HG03575 (cell line): ENCODE data around the gene SCYGR8.
"Not testable (repeated sequence)": the region's sequence is repeated elsewhere in the genome, so short reads cannot be mapped to it uniquely, and the experiment has no call there.

ENCODE experiments used
- ATAC-seq: cut with Tn5 transposase; IDR thresholded peaks from one replicate; pipeline ENCODE4 v1.9.1; 2021; ENCODE audit not compliant: unreplicated experiment, insufficient number of reproducible peaks, low FRiP score; ENCODE audit errors: extremely low read depth

The SCYGR8 gene, protein sequence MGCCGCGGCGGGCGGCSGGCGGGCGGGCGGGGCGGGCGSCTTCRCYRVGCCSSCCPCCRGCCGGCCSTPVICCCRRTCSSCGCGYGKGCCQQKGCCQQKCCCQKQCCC

DNA sequence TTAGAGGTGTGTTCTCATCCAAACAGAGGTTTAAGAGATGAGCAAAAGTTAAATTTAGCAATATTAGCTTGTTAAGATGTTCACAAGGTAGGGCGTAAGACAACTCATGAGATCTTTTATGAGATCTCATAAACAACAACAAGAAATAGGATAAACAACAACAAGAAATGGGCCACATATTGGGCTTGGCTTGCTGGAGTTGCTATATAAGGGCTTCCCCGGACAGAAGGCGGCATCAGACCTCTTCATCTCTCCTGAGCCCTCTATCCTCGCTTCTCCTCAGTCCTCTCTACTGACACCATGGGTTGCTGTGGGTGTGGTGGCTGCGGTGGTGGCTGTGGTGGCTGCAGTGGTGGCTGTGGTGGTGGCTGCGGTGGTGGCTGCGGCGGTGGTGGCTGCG, at the start of gene SCYGR8:
Gene SCYGR8, plus strand, starts transcription at position 301 of the 400 bp plus-strand sequence. Its CDS starts 0 bp downstream, at position 301.
- no peak for ATAC-seq

DNA sequence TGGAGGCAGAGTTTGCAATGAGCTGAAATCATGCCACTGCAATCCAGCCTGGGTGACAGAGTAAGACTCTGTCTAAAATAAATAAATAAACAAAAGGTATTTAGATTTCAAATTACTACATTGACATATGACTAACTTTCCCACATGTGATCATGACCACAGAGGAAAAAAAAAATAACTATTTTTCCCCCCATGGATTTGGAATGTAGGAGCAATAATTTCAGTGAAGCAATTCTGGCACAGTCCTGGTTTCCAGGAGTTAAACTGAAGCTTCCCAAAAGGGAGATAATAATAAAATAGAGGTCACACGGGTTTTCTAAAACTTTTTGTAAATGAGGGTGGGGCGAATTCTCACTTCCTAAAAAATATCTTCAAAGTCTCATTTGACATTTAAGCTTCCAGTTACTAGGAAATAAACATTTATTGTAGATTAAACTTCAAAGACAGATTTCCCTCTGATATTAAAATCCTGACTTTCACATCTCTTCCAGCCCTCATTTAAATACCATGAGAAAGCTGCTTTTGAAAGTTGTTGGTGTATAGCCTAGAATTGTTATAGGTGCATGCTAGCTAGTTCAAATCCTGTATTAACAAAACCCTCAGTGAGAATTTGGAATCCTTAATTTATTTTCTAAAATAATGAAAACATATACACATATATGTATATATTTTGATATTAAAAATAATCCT, 48.6 kb upstream of the SCYGR8 start:
- ATAC-seq: no peak

DNA sequence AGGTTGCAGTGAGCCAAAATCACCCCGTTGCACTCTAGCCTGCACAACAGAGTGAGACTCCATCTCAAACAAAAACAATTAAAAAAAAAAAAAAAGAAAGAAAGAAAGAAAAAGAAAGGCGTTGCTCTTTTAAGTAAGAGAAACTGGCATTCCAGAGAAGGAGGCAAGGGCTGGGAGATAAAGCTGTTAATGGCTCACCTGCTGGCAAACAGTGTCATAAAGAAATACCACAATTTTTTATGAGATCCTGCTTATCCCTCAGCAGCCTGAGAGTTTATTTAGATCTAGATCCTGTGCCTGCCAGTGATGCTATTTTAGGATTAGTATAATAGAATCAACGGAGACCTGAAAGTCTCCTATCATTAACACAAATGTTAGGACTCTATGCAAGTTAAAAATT, 44.1 kb upstream of the SCYGR8 start:
- ATAC-seq: no peak

DNA sequence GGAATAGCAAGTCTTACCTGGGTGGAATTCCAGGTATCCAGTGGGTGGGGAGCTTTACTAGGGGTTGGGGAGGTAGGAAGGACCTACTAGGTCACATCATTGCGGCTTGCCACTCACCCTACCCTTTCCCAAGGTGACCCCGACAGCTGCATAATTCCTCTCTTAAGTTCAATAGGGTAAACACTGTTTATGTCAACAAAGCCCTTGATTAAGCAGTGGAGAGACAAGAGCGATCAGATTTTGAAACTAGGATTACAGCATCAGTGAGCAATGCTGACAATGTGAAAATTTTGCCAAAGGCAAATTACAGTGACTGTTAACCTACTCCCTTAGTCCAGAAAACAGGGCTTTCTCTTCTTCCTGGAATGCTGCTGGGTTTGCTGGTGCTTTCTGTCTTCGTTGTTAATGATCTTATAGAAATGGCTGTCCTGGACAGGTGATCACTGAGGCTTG, 42.4 kb upstream of the SCYGR8 start:
- no peak for ATAC-seq

DNA sequence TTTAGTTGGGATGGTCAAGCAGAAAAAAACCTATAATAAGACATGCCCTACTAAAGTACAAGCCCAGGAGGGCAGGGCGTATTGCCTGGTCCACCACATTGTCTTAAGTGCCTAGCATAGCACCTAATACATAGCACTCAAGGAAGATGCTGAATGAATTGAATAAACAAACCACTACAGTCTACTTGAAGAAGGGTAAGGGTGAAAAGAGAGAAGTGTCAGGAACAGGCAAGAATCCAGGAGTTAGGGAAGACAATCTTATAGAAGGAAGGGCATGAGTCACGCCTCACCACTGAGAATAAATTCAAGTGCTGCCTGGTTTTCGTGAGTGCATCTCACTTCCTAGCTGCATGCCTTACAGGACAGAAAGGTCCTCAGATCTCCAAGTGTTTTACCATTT, 41.7 kb upstream of the SCYGR8 start:
- ATAC-seq: no peak

DNA sequence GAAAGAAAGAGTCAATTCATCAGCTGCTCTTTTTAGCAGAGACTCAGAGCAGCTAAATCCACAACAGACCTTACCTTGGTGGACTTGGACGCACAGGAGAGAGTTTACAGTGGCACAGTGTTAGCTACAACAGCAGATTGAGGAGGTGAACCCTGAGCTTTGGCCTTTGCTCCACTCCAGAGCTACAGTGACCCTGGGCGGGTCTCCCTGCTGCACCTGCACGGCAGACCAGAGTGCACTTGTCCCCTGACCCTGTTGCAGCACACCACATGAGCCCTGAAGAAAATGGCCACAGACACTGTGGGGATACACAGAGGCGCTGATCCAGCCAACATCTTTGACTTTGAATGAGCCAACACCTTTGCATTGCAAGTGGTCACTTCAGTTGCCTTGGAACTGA, 38.8 kb upstream of the SCYGR8 start:
- no peak for ATAC-seq

DNA sequence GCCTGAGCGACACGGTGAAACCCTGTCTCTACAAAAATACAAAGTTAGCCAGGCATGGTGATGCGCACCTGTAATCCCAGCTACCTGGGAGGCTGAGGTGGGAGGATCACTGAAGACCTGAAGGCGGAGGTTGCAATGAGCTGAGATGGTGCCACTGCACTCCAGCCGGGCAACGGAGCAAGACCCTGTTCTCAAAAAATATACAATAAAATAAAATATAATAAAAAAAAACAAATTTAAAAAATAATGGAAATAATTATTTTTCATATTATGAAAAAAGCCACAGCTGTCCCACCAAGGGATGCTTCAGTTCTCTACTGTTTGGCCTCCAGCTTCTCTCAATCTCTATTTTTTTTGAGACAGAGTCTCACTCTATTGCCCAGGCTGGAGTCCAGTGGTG, 38.3 kb upstream of the SCYGR8 start:
- ATAC-seq: no peak

DNA sequence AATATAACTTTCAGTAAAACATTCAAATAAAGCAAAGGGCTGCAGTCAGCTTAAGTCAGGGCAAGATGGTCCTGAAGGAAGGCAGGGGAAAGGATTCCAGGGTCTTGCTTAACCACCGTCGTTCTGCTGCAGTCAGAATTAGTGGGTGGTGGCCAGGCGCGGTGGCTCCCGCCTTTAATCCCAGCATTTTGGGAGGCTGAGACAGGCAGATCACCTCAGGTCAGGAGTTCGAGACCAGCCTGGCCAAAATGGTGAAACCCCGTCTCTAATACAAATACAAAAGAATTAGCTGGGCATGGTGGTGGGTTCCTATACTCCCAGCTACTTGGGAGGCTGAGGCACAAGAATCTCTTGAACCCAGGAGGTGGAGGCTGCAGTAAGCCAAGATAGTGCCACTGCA, 34.7 kb upstream of the SCYGR8 start:
- ATAC-seq: no peak

DNA sequence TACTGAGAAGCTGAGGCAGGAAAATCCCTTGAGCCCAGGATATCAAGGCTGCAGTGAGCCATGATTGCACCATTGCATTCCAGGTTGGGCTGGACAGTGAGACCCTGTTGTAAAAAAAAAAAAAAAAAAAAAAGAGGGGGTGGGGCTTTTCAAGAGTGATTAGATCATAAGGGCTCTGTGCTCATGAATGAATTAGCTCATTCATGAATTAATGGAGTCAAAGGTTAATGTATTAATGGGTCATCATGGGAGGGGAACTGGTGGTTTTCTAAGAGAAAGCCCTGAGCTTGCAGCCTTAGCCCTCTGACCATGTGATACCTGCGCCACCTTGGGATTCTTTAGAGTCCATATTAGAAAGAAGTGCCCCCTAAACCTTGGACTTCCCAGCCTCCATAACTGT, 32.4 kb upstream of the SCYGR8 start:
- no peak for ATAC-seq

DNA sequence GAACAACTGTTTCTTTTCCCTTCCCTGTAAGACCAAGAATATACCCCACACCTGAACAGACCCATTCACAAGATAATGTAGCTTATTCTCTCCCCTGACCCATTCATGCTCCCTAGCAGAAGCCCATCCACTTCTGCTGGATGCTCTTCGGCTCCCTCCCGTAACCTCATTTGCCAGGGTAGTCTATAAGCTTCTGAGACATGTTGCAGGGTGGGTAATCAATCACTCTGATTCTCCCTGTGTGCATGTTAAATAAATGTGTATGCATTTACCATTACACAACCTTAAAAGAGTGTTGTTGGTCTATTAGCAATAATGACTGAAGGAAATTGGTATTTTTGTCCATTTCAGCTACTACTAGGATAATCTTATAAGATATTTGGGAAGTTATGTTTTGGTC, 29.2 kb upstream of the SCYGR8 start:
- ATAC-seq: no peak

DNA sequence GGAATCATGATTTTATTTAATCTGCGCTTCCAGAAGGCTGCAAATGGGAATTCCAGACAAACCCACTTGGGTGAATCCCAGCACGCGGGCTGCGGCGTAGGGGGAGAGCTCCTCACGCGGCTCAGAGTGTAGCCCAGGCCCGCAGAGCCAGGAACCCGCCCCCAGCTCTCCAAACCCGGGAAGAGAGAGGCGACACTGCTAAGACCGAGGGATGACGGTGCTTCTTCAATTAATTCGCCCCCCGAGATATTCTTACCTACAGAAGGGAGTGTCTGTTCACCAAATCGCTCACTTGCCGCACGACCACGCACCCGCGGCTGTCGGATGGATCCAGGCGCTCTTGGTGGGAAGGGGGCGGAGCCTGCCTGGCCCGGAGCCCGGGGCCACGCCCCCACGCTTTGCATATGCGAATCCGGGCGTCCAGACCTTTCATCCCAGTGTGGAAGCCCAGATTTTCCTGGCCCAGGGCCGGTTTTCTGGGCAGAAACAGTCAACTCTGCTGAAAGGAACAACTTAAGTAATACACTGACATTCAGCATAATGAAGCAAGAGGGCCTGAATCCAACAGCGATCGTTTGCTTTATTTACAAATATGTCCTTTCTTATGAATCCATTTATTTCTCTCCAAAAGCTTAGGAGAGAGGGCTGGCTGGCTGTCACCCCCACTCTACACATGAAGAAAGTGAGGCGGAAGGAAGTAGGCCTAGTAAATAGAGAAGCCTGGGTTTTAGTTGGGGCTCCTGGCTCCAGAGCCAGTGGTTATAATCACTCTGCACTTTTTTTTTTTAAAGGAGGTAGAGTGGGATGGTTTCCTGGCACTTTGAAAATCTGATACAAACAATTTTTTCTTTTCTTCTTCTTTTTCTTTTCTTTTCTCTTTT, 27.8 kb upstream of the SCYGR8 start, which contains the start of gene SLC19A3:
Gene SLC19A3, minus strand, starts transcription at position 342 of the 881 bp plus-strand sequence. CDS start 15,710 bp downstream, outside the sequence.
- no peak for ATAC-seq

DNA sequence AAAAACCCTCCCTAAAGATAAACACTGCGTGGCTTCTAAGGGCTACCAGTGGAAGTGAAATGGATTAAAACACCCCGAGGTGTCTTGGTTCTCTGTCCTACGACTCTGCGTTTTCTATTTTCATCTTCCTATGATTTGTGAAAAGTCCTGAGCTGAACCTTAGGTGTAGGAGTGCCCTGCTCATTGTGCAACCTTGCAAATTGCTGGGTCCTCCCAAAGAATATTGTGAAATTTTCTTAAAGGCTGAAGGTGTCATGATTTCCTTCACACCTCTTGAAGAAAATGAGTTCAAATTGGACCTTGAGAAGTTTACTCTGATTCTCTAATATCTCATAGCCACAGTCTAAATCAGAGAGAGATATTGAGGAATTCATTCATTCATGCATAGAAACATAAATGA, 26.1 kb upstream of the SCYGR8 start:
- no peak for ATAC-seq

DNA sequence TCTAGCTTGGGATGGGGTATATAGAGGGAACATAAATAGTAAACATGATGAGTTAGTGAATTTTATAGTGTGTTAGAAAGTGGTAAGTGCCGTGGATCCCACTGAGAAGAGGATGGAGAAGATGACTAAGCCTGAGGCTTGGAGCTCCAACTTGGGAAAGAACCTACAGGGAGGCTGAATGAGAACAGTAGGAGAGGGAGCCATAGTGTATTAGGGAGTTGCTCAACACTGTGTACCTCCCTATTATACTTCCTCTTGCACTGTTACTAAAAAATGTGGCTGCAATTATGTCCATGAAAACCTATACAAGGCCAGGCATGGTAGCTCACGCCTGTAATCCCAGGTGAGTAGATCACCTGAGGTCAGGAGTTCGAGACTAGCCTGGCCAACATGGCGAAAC, 25.0 kb upstream of the SCYGR8 start:
- no peak for ATAC-seq

DNA sequence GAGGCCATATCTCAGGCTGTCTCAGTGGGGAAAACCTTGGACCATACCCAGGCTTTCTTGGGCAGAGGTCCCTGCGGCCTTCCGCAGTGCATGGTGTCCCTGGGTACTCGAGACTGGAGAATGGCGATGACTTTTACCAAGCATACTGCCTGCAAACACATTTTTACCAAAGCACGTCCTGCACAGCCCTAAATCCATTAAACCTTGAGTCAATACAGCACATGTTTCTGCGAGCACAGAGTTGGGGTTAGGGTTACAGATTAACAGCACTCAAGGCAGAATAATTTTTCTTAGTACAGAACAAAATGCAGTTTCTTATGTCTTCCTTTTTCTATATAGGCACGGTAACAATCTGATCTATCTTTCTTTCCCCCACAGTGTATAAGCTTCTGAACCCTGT, 22.9 kb upstream of the SCYGR8 start:
- ATAC-seq: not testable (repeated sequence)

DNA sequence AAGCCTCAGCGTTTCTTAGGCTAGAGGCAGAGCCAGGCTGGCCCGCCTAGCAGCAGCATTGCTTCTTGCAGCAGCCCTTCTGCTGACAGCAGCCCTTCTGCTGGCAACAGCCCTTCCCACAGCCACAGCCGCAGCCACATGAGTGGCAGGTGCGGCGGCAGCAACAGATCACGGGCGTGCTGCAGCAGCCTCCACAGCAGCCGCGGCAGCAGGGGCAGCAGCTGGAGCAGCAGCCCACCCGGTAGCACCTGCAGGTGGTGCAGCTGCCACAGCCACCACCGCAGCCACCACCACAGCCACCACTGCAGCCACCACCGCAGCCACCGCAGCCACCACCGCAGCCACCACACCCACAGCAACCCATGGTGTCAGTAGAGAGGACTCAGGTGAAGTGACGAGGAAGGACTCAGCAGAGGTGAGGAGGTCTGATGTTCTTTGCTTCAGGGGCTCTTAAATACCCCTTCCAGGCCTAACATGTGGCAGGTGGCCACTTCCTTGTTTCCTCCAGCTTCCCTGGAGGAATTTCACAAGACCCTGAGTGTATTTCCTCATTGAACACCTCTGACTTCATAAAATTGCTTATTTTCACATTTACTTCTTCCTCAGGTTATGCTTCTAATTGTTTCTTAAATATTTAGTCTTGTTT, 21.2 kb upstream of the SCYGR8 start, which contains the start of gene SCYGR6:
Gene SCYGR6, minus strand, starts transcription at position 364 of the 646 bp plus-strand sequence. Its CDS starts 0 bp downstream, at position 364.
- ATAC-seq: no peak

DNA sequence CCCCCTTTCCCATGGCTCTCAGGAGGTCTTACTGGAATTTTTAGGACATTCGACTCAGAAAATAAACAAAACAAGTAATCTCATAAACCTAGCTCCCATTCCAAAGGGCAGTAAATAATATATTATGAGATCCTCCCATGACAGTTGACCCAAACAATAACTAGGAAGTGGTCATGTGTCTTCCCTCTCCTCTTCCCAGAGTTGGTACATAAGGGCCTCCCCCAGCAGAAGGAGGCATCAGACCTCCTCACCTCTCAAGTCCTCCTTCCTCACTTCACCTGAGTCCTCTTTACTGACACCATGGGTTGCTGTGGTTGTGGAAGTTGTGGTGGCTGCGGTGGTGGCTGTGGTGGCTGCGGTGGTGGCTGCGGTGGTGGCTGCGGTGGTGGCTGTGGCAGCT, 17.7 kb upstream of the SCYGR8 start, which contains the start of gene SCYGR7:
Gene SCYGR7, plus strand, starts transcription at position 301 of the 400 bp plus-strand sequence. Its CDS starts 0 bp downstream, at position 301.
- no peak for ATAC-seq

DNA sequence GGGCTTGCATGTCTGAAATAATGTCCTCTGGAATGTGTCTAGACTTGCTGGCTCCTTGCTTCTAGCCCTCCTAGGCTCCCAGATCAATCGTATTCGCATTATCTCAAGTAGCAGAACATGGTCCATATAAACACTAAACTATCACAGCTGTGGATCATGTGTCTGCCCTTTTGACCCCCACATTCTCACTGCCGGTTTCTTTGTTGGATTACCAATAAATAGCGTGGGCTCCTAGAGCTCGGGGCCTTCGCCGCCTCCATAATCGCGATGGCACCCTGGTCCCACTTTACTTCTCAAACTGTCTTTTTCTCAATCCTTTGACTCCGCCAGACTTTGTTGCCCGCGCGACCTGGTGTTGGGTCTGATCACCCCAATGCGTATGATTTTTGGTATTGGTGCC, 6.3 kb upstream of the SCYGR8 start:
- no peak for ATAC-seq

DNA sequence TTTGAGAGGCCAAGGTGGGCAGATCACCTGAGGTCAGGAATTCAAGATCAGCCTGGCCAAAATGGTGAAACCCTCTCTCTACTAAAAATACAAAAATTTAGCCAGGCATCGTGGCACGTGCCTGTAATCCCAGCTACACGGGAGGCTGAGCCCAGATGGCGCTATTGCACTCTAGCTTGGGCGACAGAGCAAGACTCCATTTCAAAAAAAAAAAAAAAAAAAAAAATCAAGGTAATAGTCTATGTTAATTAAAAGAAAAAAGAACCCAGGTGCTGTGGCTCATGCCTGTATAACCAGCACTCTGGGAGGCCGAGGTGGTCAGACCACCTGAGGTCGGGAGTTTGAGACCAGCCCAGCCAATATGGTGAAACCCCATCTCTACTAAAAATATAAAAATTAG, 5.0 kb upstream of the SCYGR8 start:
- not testable (repeated sequence) for ATAC-seq

DNA sequence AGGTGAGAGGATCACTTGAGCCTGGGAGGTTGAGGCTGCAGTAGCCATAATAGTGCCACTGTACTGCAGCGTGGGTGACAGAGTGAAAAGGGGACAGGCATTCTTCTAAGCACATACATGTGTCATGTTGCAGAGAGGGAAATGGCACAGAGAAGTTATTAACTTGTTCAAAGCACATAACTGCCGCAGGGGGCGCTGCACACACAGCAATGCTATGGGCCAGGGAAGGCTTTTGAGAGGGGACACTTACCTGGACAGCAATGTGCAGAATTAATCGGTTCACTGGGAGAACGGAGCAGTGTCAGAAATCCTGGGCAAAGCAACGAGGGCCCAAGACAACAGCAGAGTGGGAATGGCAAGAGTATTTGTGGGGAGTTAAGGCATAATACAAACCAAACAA, 2.4 kb downstream of the SCYGR8 start:
- no peak for ATAC-seq
